Retinal pigment epithelial cell (primary cell): Measurements from ENCODE around the gene CDK5RAP2.
A peak's percentile ranks its signal among the peaks of the same experiment; 100 is the strongest.

Source experiments
- DNase-seq: peaks from one replicate; pipeline ENCODE4 v3.0.0-alpha.2; 2010; ENCODE audit warnings: low read depth
- H3K4me3 ChIP-seq: 2 replicates; pipeline ENCODE4 v1.5.1; 2011; ENCODE audit warnings: mild to moderate bottlenecking, low read length, control low read depth, moderate library complexity
- CTCF ChIP-seq: conservative IDR thresholded peaks from 2 replicates; pipeline ENCODE4 v1.5.1; 2011; ENCODE audit warnings: low read depth, low read length, control low read depth, inconsistent platforms

CDK5RAP2 gene

GRCh38 chr9:120570296-120570695 lies 9.7 kb downstream of the CDK5RAP2 start:
- H3K4me3 ChIP-seq = no peak overlapping the region
- no peak for DNase-seq
- no peak for TF ChIP-seq CTCF

GRCh38 chr9:120569556-120569955 lies 10.4 kb downstream of the CDK5RAP2 start:
- TF ChIP-seq CTCF = peak; percentile 20
- H3K4me3 ChIP-seq = no peak overlapping the region
- no peak for DNase-seq

- H3K4me3 ChIP-seq = no peak overlapping the region
- no peak for TF ChIP-seq CTCF
- no peak for DNase-seq
Observed at GRCh38 chr9:120568816-120569215, 11.2 kb downstream of the CDK5RAP2 start.

GRCh38 chr9:120567874-120568273 lies 12.1 kb downstream of the CDK5RAP2 start:
- H3K4me3 ChIP-seq = no peak overlapping the region
- TF ChIP-seq CTCF = no peak
- DNase-seq = no peak

- no peak overlapping the region for H3K4me3 ChIP-seq
- no peak for TF ChIP-seq CTCF
Observed at GRCh38 chr9:120567081-120567480, 12.9 kb downstream of the CDK5RAP2 start.

GRCh38 chr9:120564589-120564988 lies 15.4 kb downstream of the CDK5RAP2 start:
- TF ChIP-seq CTCF = no peak
- H3K4me3 ChIP-seq = no peak overlapping the region

More at GRCh38 chr9:120567081-120567480, 12.9 kb downstream of the CDK5RAP2 start:
- no peak for DNase-seq

GRCh38 chr9:120562861-120563443 lies 17.0 kb downstream of the CDK5RAP2 start:
- DNase-seq = no peak

More at GRCh38 chr9:120564589-120564988, 15.4 kb downstream of the CDK5RAP2 start:
- no peak for DNase-seq

More at GRCh38 chr9:120562861-120563443, 17.0 kb downstream of the CDK5RAP2 start:
- no peak overlapping the region for H3K4me3 ChIP-seq
- TF ChIP-seq CTCF = no peak
